Activated T-cell treated with anti-CD3 and anti-CD28 coated beads, Interleukin-2, amount 50 U/mL, for 48 hours (primary cell): ENCODE results near the gene CASKIN2.

Experiments
- DNase-seq, 2 experiments: peaks; one replicate each; pipeline ENCODE4 v3.0.0-alpha.2; 2020

Gene CASKIN2

DNA sequence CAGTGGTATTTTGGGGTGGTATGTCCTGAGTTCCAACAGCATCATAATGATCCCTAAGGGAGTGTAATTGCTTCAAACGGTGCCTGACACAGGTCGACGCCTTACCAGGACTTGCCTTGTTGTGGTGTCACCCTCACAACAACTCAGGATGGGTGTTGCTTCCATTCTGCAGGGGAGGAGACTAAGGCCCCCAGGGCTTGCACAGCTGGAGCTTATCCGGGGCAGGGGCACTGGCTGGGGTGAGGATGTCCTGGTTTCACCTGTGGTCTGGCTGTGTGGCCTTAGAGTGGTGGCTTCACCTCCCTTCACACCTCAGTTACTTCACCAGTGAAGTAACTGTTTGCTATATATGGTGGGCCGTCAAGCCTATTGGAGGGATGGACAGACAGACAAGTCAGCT lies 33.5 kb upstream of the CASKIN2 start:
- DNase-seq = no peak

DNA sequence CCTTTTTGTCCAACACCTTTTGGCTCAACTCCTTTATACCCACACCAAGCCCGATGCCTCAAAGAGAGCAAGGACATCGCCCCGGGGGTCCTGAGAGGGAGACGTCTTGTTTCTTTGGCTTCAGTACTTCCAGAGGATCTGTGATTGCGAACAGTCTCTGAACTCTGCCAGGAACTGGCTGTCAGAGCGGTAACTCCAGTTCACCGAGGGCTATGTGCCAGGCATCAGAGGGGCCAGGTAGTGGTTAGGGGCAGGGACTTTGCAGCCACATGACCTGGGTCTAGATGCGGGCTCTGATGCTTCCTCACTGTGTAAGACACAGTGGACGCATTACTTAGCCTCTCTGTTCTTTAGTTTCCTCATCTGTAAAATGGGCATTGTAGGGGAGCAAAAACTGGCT lies 31.8 kb upstream of the CASKIN2 start:
- DNase-seq = no peak

DNA sequence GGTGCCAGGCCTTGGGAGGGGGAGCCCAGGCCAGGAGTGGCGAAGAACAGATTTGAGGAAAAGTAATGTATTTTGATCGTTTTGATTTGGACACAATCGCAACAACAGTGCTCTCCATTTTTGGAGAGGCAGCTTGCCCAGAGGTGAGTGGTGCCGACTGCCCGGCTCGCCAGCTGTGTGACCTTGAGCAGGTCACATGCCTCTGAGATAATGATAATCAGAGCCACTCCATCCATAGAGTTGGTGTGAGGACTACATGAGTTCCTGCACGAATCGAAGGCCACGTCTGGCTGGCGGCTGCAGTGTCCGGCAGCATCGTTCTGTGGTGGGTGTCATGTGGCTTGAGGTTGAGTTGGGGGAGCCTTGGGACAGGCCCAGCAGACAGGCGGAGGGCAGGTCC lies 30.8 kb upstream of the CASKIN2 start:
- DNase-seq = no peak

DNA sequence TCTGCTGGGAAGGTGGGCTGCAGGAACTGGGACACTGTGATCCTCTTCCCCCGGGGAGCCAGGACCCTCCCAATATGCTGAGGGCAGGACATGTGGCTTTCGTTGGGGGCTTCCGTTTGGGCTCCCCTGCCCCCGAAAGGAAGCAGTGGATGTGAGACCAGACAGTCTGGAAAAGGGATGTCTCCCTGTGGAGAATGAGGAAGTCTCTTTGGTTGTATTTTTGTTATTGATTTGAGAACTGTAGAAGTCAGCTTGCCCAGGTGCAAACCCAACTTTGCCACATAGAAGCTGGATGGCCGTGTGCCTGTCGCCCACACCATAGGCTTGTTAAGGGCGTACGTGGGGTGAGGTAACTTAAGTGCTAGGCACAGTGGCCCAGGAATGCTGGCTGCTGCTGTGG lies 28.9 kb upstream of the CASKIN2 start:
- no peak for DNase-seq

DNA sequence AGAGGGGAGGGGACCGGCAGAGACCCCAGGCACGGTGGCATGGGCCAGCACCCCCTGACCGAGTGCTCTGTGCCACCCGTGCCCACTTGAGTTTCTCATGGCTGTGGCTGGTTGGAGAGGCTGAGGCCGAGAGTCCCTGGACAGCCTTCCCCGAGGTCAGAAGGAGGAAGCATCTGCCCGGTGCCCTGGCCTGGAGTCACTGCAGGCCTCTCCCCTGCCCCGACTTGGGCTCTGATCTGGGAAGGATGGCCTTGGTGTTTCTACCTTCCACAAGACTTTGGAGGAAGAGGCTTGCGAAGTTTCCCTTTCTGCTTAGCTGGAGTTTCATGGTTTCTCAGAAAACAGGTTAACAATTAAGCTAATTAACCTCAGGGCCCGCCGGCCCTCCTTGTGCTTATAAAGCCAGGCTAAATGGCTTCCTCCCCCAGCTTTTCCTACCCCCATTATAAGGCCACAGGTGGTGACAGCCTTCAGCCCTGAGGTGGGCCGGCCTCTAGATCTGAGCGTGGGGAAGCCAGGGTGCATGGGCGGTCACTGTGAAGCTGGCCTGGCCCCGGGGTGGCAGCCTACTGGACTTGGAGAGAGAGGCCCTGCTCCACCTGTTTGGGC lies 27.5 kb upstream of the CASKIN2 start:
- no peak for DNase-seq

DNA sequence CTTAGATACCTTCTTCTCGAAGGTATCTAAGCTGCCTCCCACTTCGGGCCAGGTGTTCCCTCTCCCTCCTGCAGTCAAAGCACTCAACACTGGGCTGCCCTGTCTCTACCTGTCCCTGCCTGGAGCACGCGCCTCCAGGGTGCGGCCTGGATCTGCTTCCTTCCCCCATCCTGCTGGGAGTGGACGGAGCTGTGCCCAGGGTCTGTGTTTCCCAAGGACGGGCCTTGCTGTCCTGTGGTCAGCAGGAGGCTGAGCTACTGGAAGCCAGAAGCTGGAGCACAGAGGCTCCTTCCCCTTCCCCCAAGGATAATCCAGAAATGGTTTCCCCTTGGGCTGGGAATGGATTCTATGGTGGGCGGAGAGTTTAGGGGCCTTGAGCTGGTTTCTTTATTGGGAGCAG lies 26.9 kb upstream of the CASKIN2 start:
- DNase-seq = no peak

DNA sequence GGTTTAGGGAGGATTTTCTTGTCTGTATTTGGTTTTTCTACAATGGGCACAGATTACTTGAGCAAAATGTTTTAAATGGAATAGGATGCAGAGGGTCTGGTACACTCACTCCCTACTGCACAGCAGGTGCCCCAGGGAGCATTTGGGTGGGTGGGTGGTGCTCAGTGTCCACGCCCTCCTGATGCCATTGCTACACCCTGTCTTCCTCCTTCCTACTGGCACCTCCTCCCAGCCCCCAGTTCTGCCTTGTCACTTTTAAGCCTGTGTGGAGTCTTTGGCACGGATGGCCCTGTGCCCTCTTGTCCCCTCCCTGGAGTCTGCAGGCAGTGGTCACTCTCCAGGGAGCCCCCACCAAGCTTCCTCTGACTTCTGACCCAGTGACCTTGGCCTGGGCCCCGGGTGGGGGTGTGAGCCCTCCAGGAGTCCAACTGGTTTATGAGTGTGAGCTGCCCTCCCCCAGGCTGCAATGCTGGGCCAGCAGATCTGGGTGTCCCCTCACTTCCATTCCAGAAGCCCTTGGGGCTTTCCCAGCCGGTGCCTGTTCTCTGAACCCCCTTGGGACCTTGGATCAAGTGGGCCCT lies 25.7 kb upstream of the CASKIN2 start:
- DNase-seq = no peak

DNA sequence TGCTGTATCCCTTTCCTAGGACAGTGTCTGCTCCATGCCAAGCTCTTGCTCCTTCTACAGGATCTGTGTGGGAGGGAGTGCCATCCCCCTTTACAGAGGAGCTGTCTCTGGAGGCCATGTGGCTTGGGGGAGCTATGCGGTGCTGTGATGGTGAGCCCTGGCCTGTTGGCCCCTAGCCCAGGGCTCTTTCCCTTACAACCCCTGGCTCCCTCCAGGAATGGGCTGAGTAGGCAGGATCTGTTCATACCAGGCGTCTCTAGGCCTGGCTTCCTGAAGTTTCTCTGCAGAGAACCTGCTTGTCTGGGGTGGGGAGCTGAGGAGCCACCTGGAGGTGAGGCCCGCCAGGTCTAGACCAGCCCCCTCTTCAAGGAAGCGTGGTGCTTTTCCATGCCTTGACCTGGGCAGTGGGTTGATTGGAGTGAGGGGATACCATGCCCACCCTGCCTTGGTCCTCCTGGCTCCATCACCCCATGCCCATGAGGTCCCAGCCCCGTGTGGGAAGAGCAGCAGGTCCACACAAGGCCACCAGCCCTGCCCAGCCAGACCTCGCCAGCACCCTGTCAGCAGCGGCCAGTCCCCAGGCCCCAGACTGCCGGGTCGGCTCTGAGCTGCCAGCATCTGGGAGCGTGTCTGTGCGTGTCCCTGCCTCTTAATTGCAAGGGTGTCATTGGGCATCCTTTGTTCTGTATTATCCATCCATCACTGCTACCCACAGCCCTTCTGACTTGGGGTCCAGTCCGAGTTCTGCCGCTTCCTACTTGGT lies 24.8 kb upstream of the CASKIN2 start:
- no peak for DNase-seq

DNA sequence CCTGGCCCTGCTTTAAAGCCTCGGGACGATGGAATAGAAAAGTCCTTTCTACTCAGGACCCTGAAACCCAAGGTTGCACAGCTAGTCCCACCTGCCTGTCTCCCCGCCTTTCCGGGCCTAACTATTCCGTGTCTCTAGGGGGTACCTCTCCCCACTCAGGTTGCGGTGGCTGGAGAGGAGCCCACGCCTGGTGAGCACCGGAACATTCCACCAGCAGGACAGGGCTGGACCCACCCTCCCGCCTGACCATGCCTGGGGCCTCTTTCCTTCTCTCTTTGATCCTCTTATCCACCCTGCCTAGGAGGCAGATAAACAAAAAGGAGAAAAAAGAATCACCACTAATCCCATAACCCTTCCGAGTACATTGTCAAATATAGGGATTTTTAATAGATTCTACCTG lies 21.0 kb upstream of the CASKIN2 start:
- no peak for DNase-seq

DNA sequence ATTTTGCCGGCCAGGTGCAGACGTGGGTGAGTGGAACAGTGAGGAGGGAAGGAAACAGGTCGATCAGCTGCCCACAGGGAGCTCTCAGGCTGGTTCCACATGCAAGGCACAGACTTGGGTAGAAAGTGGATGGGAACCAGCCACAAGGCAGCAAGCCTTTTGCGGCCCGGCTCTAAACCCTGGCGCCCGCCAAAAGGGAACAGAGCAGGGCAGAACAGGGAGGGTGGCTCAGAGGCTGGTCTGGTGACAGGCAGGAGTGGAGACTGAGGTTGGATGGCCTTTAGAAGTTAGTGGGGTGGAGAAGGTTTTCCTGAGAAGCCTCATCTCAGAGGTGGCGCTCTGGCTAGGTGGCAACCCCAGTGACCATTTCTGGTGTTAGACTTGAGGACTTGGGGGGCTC lies 20.5 kb upstream of the CASKIN2 start:
- DNase-seq = no peak

DNA sequence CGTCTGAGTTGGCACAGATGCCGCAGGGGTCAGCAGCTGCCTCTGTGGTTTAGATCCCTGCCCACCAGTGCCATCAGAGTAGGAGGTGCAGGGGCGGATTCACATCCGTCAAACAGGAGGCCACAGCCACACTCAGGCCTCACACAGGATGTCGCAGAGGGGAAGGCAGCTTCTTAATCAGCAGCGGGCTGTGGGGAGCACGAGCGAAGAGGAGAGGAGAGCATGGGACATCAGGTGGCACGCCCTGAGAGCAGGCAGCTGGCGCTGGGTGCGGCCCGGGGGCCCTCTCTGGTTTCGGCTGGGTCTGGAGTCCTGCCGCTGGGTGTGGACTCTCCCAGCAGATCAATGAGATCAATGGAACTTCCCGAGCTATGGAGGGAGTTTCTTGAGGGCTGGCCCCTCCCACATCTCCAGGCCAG lies 19.8 kb upstream of the CASKIN2 start:
- DNase-seq = peak; percentile 73 to 77

DNA sequence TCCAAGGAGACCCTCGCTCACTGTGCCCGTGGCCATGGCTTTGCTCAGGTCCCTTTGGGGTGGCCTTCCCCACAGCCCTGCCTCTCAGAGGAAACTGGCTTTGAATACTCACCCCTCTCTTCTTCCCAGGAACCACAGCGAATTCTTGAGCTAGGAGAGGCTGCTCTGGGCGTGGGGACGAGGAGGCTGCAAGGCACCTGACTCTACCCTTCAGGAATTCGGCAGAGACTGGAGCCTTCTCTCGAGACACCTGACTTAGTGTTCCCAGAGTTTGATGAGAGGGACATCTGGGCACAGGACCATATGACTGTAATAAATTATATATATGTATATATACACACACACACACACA lies 16.4 kb upstream of the CASKIN2 start:
- no peak for DNase-seq

DNA sequence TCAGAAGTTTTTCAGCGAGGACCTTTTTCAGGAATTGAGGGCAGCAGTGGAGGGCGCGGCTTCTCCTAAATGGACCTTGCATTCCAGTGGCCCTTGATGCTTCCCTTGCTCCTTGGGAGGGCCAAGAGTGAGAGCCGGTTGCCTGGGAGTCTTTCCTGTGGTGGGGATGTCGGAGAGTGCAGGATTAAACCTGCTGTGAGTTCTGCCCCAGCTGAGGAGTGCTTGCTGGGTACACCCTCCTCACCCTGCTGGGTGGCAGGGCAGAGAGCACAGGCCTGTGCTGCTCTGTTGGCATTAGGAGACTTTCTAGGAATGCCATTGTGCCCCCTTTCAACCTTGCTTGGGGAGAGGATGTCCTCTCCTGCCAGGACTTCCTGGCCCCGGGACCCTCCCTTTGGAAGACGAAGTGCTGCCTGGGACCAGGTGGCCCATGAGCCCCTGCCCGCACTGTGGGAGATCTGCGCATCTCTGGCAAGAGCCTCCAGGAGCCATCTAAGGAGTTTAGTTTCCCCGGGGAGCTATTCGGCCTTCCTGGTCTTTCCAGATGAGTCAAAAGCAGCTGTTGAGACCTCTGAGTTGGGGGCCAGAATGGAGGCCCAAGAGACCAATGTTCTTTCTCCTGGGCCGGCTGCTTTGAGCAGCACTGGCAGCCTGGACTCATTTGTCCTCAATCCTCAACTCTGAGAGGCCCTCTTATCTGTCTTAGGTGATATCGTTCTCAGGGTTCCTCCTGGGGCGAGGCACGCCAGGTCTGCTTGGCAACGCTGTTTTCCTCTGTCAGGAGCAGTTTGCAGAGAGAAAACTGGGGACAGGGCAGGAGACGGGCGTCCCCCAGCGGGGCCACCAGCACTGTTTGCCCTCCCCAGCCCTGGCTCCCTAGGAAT lies 15.7 kb upstream of the CASKIN2 start:
- no peak for DNase-seq

DNA sequence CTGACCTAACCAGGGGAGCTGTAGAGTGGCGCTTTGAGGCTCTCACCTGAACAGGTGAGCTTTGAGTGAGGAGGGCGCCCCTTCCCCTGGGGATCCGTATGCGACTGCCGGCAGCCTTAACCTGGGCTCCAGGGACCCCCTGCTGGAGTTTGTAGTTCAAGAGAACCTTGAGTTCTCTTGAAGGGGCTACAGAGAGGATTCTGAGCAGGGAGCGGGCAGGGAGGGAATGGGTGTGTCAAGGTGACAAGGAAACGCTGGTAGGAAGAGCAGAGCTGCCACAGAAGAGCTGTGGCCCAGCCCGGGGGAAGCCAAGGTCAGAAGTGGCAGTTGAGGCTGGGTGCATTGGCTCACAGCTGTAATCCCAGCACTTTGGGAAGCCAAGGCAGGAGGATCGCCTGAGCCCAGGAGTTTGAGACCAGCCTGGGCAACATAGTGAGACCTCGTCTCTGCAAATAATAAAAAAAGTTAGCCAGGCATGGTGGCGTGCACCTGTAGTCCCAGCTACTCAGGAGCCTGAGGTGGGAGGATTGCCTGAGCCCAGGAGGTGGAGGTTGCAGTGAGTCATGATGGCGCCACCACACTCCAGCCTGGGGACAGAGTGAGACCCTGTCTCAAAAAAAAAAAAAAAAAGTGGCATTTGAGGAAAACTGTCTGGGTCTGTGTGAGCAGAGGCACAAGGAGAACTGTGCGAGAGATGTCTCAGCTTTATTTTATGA lies 11.4 kb upstream of the CASKIN2 start:
- no peak for DNase-seq

DNA sequence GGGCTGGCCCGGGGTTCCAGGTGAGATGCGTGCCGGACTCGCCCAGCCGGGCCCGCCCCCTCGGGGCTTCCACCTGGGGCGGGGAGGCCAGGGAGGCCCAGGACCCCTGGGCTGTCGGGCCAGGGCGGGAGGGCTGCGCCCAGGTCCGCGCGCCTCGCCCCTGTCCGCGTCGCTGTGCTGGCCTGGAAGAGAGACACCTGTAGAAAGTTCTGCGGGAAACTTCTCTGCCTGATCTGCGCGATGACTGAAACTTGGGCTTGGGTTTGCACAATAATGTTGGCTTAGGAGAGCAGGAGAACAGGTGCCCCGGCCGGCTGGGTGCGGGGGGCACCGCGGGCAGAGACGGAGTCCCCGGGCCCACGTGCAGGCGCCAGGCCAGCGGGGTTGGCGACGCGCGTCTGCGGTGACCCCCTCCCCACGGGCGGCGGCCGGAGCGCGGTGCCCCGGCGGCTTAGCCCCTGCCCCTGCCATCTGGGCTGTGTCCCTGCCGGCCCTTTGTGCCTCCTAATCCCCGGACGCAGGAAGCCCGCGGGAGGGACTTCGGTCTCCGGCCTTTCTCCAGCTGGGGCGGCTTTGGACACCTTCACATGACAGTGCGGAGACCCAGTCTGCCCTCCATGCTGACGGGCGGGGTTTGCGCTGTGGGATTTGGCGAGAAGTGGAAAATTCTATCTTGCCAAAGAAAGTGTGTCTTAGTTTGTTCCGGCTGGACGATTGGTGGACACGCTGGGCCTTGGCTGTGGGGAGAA lies 10.6 kb upstream of the CASKIN2 start:
- DNase-seq = peak in 1 of 2 experiments; percentile 29

DNA sequence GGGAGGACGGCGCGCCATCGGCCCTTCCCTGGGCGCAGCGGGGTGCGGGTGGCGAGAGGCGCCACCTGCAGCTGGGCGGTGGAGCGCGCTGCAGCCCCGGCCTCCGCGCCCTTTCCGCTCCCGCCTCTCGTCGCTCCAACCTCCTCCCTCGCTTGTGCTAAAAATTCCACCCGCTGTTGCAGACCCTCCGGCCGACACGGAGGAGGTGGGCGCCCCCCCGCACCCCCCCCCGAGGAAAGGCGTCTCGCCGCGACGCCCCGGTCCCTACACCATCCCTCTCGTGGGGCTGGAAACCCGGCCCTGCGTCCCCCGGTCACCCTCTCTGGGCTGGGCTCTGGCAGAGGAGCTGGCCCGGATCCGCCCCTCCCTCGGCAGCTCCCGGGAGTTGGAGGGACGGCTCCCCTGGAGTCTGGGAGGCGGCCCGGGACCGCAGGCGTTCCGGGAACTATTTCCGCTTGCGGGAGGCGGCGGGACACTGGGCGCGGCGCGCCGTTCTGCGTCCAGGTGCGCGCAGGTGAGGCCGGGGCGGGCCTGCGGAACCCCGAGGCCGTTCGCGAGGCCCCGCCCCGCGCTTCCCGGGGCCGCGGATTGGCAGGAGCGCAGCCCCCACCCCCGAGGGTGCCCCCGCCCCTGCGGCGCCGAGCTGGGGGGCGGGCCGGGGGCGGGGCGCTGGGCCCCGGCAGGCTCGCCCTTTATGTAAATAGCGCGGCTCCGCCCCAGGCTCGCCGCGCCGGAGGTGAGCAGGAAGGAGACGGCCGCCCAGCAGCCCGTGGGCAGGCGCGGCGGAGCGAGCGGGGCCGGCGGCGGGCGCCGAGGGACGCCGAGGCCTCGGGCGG lies 9.9 kb upstream of the CASKIN2 start, which contains the start of gene LLGL2:
LLGL2 (plus strand) TSS at position 728 of the 836 bp plus-strand sequence. CDS start 17,730 bp downstream, outside the sequence.
- DNase-seq = peak; percentile 79 to 86

DNA sequence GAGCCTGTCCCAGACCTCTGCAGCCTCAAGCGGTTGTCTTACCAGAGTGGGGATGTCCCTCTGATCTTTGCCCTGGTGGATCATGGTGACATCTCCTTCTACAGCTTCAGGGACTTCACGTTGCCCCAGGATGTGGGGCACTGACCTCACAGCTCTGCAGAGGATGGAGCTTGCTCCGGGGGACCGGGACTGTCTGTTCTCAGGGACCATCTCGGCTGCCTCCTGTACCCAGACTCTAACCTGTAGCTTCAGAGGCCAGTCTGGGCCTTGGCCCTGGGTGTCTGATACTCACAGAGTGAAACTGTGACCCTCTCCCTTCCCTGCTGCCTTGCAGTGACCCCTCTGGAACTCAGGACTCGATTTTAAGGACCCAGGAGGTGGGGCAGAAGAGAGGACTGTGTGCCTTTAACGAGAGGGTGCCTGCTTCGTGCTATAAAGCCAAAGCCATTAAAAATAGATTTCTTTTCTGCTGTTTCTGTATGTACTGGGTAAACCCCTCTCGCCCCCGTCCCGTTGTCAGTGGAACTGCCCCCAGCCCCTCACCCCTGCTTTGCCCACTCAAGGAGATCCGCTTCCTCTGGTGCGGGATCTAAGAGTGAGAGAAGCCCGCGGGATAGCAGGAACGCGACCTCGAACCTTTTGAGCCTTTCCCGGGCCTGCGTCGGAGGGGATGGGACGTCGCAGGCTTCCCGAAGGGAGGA lies 9.1 kb upstream of the CASKIN2 start:
- no peak for DNase-seq

DNA sequence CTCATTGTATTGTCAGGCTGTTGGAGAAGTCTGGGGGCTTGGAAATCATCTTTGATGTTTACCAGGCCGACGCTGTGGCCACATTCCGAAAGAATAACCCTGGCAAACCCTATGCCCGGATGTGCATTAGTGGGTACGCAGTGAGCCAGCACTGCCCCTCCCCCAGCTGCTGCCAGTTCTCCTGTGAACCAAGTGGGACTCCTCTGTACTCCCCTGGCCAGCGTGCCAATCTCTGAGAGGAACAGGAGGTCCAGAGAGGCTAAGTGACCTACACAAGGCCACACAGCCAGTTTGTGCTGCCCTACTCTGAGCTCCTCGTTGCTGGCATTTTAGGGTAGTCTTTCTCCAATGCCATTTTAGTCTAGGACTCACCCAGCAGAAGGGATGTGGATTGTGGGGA lies 8.3 kb upstream of the CASKIN2 start:
- DNase-seq = no peak

DNA sequence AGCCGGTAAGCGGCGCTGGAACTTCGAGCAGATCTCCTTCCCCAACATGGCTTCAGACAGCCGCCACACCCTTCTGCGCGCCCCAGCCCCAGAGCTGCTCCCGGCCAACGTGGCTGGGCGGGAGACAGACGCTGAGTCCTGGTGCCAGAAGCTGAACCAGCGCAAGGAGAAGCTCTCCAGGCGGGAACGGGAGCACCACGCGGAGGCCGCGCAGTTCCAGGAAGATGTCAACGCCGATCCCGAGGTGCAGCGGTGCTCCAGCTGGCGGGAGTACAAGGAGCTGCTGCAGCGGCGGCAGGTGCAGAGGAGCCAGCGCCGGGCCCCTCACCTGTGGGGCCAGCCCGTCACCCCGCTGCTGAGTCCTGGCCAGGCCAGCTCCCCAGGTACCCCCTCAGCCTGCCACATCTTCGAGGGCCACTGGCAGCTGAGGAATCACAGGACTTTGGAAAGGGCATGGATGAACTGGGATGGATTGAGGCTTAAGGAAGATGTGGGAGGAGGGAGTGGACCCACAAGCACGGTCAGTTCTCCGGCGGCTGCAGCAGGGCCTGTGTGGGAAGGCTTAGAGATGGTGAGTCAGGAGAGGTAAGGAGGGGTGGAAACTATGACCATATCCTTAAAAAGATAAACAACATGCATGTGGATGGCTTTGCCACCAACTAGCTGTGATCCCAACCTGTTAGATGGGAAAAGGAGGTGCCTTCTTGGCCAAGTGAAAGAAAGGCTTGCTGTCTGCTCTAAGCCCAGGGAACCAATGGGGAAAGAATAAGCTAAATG lies 6.8 kb upstream of the CASKIN2 start:
- DNase-seq = no peak

DNA sequence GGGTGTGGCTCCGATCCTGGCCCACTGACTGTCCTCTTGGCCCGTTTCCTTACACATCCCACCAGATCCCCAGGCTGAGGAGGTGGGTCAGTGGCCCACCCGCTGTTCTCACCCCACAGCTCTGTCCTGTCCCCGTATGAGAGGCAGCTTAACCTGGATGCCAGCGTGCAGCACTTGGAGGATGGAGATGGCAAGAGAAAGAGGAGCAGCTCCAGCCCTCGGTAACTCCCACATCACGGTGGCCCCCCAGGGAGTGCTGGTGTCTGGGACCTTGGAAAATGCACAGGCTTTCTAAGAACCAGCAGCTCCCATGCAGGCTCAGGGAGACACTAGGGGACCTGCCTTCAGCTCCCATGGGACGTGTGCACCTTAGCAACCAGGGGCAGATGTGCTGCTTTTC lies 6.0 kb upstream of the CASKIN2 start:
- DNase-seq = no peak
